ENCODE measurements around the gene MALT1.

GRCh38 chr18:58657081-58657480, 14.2 kb upstream of the MALT1 start:
- TF ChIP-seq CTCF (IDR thresholded peaks at IDR 0.05): no peak
- no peak for TF ChIP-seq POLR2A (IDR thresholded peaks at IDR 0.05)
